Measurements from ENCODE around the gene CLEC18A. TPM values are rescaled to one million over a fixed set of nuclear protein-coding genes. Genes with fewer than 3 reads are reported as not detected.
"Not testable (repeated sequence)": the region's sequence is repeated elsewhere in the genome, so short reads cannot be mapped to it uniquely, and the experiment has no call there.

The CLEC18A gene
- total RNA-seq, 2 donors from 2014 or later: 12.4 to 21.9 TPM

DNA sequence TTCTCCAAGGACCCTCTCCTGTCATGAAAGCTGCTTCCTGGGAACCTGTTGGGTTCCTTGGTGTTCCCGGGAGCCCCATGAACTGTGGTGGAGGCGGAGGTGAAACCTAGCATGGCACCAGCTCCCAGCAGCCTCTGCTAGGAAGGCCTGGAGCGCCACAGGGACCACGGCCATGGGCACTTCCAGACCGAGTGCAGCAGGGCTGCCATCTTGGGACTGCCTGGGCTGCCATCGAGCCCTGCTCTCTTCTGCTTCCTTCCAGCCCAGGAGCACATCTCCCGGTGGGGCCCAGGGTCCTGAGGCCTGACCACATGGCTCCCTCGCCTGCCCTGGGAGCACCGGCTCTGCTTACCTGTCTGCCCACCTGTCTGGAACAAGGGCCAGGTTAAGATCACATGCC lies 12.2 kb downstream of the CLEC18A start:
- DNase-seq (ENCODE audit: low spot score); H3K36me3 ChIP-seq; ATAC-seq (ENCODE audit: insufficient number of reproducible peaks, low FRiP score, low read depth); H3K27ac ChIP-seq; H3K27me3 ChIP-seq (replicated peaks; ENCODE audit: insufficient read depth); H3K4me1 ChIP-seq (ENCODE audit: control insufficient read depth in 1 of 2, low read depth in 2 of 2); H3K4me3 ChIP-seq; H3K9me3 ChIP-seq: not testable (repeated sequence)

GRCh38 chr16:69964960-69965660 lies 14.0 kb downstream of the CLEC18A start:
- not testable (repeated sequence) for H3K36me3 ChIP-seq; H3K27me3 ChIP-seq (replicated peaks; ENCODE audit: insufficient read depth); H3K4me1 ChIP-seq (ENCODE audit: control insufficient read depth in 1 of 2, low read depth in 2 of 2); H3K9me3 ChIP-seq; DNase-seq (ENCODE audit: low spot score)
- Histone ChIP-seq H3K4me3 (peak overlapping the region; percentile 77), H3K27ac (peak overlapping the region in 1 of 2 donors; percentile 61)
- ATAC-seq (ENCODE audit: insufficient number of reproducible peaks, low FRiP score, low read depth): peak; percentile 46

GRCh38 chr16:69965661-69966054 lies 14.5 kb downstream of the CLEC18A start:
- H3K9me3 ChIP-seq; ATAC-seq (ENCODE audit: insufficient number of reproducible peaks, low FRiP score, low read depth); DNase-seq (ENCODE audit: low spot score); H3K27me3 ChIP-seq (replicated peaks; ENCODE audit: insufficient read depth); H3K27ac ChIP-seq; H3K4me1 ChIP-seq (ENCODE audit: control insufficient read depth in 1 of 2, low read depth in 2 of 2); H3K4me3 ChIP-seq; H3K36me3 ChIP-seq: not testable (repeated sequence)

- not testable (repeated sequence) for H3K27ac ChIP-seq; H3K36me3 ChIP-seq; DNase-seq (ENCODE audit: low spot score); H3K4me1 ChIP-seq (ENCODE audit: control insufficient read depth in 1 of 2, low read depth in 2 of 2); ATAC-seq (ENCODE audit: insufficient number of reproducible peaks, low FRiP score, low read depth); H3K27me3 ChIP-seq (replicated peaks; ENCODE audit: insufficient read depth); H3K4me3 ChIP-seq; H3K9me3 ChIP-seq
These were observed 16.6 kb downstream of the CLEC18A start for GRCh38 chr16:69967688-69968087.

GRCh38 chr16:69968125-69968524 lies 17.0 kb downstream of the CLEC18A start:
- H3K27me3 ChIP-seq (replicated peaks; ENCODE audit: insufficient read depth); DNase-seq (ENCODE audit: low spot score); ATAC-seq (ENCODE audit: insufficient number of reproducible peaks, low FRiP score, low read depth); H3K27ac ChIP-seq; H3K36me3 ChIP-seq; H3K9me3 ChIP-seq; H3K4me3 ChIP-seq; H3K4me1 ChIP-seq (ENCODE audit: control insufficient read depth in 1 of 2, low read depth in 2 of 2): not testable (repeated sequence)

DNA sequence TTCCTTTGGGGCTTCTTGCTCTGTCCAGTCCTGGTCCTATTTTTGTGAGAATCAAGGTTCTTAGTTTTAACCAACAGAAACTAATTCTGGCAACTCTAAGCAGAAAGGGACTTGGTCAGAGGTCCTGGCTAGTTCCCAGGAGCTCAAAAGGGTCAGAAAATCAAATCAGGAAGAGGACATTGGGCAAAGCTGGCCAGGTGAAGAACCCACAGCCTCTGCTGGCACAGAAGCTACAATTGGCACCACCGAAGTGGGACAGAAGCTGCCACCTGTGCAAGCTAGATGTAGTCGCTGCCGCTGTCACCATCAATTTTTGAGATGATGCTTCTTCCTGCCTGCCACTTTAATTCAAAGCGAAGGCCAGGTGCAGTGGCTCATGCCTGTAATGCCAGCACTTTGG lies 18.5 kb downstream of the CLEC18A start:
- not testable (repeated sequence) for H3K9me3 ChIP-seq; ATAC-seq (ENCODE audit: insufficient number of reproducible peaks, low FRiP score, low read depth); H3K4me3 ChIP-seq; DNase-seq (ENCODE audit: low spot score); H3K27ac ChIP-seq; H3K4me1 ChIP-seq (ENCODE audit: control insufficient read depth in 1 of 2, low read depth in 2 of 2); H3K27me3 ChIP-seq (replicated peaks; ENCODE audit: insufficient read depth); H3K36me3 ChIP-seq

- H3K27ac ChIP-seq; H3K9me3 ChIP-seq; H3K36me3 ChIP-seq; H3K27me3 ChIP-seq (replicated peaks; ENCODE audit: insufficient read depth); DNase-seq (ENCODE audit: low spot score); H3K4me1 ChIP-seq (ENCODE audit: control insufficient read depth in 1 of 2, low read depth in 2 of 2); H3K4me3 ChIP-seq; ATAC-seq (ENCODE audit: insufficient number of reproducible peaks, low FRiP score, low read depth): not testable (repeated sequence)
These were observed 21.0 kb downstream of the CLEC18A start for GRCh38 chr16:69972120-69972519.

- ATAC-seq (ENCODE audit: insufficient number of reproducible peaks, low FRiP score, low read depth); H3K4me3 ChIP-seq; H3K4me1 ChIP-seq (ENCODE audit: control insufficient read depth in 1 of 2, low read depth in 2 of 2); H3K27ac ChIP-seq; H3K9me3 ChIP-seq; DNase-seq (ENCODE audit: low spot score); H3K27me3 ChIP-seq (replicated peaks; ENCODE audit: insufficient read depth); H3K36me3 ChIP-seq: not testable (repeated sequence)
These were observed 21.8 kb downstream of the CLEC18A start for GRCh38 chr16:69972935-69973334.

DNA sequence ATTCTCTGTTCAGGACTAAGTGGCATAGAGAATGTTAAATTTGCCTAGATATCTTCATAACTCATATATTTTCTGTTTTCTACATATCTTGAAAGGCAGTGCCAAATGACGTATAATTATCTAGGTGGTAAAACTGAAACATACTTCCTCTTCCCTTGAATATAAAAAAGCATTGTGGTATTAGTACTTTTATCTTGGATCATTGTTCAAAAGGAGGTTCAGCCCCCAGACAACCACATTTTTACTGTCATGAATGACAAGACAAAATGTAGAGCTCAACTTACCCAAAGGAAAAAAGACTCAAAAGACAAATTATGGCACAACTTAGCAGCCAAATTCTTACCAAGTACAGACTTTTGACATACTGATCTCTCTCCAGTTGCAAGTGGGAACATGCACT lies 34.1 kb downstream of the CLEC18A start:
- H3K4me3 ChIP-seq; H3K27me3 ChIP-seq (replicated peaks; ENCODE audit: insufficient read depth); ATAC-seq (ENCODE audit: insufficient number of reproducible peaks, low FRiP score, low read depth); H3K9me3 ChIP-seq; DNase-seq (ENCODE audit: low spot score); H3K27ac ChIP-seq; H3K36me3 ChIP-seq; H3K4me1 ChIP-seq (ENCODE audit: control insufficient read depth in 1 of 2, low read depth in 2 of 2): not testable (repeated sequence)

DNA sequence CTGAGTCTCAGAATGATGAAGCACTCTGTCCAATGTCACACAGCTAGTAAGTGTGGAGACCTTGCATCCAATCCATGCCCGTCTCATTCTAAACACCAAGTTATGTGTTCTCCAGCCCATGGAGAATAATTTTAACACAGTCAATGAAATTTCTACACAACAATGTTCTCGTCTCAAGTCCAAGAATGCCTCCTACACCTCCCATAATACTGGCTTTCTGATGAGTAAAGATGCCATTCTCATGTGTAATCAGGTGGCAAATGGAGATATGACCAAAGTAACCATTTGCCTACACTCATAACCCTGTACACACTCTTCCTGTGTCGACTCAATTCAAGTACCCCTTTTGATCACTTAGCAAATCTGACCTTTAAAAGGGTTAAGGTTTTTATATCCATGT lies 46.8 kb downstream of the CLEC18A start:
- not testable (repeated sequence) for DNase-seq (ENCODE audit: low spot score); ATAC-seq (ENCODE audit: insufficient number of reproducible peaks, low FRiP score, low read depth); H3K36me3 ChIP-seq; H3K9me3 ChIP-seq; H3K27me3 ChIP-seq (replicated peaks; ENCODE audit: insufficient read depth); H3K4me3 ChIP-seq
- Histone ChIP-seq H3K27ac (peak overlapping the region; percentile 25 to 74), H3K4me1 (ENCODE audit: control insufficient read depth in 1 of 2, low read depth in 2 of 2) (peaks cover 8 to 22% of the 10 kb centered on the region in 2 donors)

GRCh38 chr16:69999801-70000200 lies 48.7 kb downstream of the CLEC18A start:
- H3K36me3 ChIP-seq; ATAC-seq (ENCODE audit: insufficient number of reproducible peaks, low FRiP score, low read depth); DNase-seq (ENCODE audit: low spot score); H3K9me3 ChIP-seq; H3K4me3 ChIP-seq; H3K27me3 ChIP-seq (replicated peaks; ENCODE audit: insufficient read depth): not testable (repeated sequence)
- Histone ChIP-seq H3K4me1 (ENCODE audit: control insufficient read depth in 1 of 2, low read depth in 2 of 2) (peaks cover 8 to 22% of the 10 kb centered on the region in 2 donors), H3K27ac (peak overlapping the region in 1 of 2 donors; percentile 74)

- H3K9me3 ChIP-seq; DNase-seq (ENCODE audit: low spot score); ATAC-seq (ENCODE audit: insufficient number of reproducible peaks, low FRiP score, low read depth); H3K4me3 ChIP-seq; H3K36me3 ChIP-seq; H3K27me3 ChIP-seq (replicated peaks; ENCODE audit: insufficient read depth): not testable (repeated sequence)
- Histone ChIP-seq H3K4me1 (ENCODE audit: control insufficient read depth in 1 of 2, low read depth in 2 of 2) (peaks cover 8 to 14% of the 10 kb centered on the region in 2 donors), H3K27ac (peak overlapping the region in 1 of 2 donors; percentile 37)
These were observed 52.4 kb downstream of the CLEC18A start for GRCh38 chr16:70003511-70003910.

- not testable (repeated sequence) for H3K27me3 ChIP-seq (replicated peaks; ENCODE audit: insufficient read depth); H3K27ac ChIP-seq; ATAC-seq (ENCODE audit: insufficient number of reproducible peaks, low FRiP score, low read depth); DNase-seq (ENCODE audit: low spot score); H3K4me3 ChIP-seq; H3K4me1 ChIP-seq (ENCODE audit: control insufficient read depth in 1 of 2, low read depth in 2 of 2); H3K9me3 ChIP-seq
- H3K36me3 ChIP-seq: peaks cover 18% of the 10 kb centered on the region
These were observed 57.5 kb downstream of the CLEC18A start for GRCh38 chr16:70008604-70009003.

Measured in thoracic aorta (tissue), 2 donors.